DND-41 (cell line): ENCODE results near the gene CPXM1.

Source experiments
- EZH2 ChIP-seq: IDR thresholded peaks from 3 replicates; pipeline ENCODE4 v1.6.1; 2012; ENCODE audit warnings: borderline replicate concordance, low read depth, mild to moderate bottlenecking, moderate library complexity, low read length, inconsistent platforms; ENCODE audit not compliant: severe bottlenecking
- TF ChIP-seq, protein P1 (sequence below): IDR thresholded peaks from 2 replicates; pipeline ENCODE4 v1.5.1; 2012; ENCODE audit warnings: borderline replicate concordance, low read length, moderate library complexity, mild to moderate bottlenecking; ENCODE audit not compliant: poor library complexity, severe bottlenecking; ENCODE audit errors: extremely low read depth

DNA sequence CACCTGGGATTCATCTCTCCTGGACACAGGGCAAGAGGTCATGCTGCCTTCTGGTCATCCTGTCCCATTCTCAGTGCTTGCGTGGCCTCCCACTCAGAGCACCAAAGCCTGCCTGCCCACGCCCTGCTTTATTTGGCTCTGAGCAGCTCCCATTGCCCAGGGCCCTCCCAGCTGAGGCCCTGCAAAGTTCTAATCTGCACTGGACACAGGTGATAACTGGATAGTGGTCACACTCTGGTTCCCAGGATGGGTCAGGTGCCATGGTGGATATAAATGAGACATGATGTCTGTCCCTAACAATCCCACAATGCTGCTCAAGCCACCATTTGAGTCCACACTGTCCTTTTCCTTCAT is 39.5 kb downstream of the CPXM1 start:
- TF ChIP-seq, protein P1, sequence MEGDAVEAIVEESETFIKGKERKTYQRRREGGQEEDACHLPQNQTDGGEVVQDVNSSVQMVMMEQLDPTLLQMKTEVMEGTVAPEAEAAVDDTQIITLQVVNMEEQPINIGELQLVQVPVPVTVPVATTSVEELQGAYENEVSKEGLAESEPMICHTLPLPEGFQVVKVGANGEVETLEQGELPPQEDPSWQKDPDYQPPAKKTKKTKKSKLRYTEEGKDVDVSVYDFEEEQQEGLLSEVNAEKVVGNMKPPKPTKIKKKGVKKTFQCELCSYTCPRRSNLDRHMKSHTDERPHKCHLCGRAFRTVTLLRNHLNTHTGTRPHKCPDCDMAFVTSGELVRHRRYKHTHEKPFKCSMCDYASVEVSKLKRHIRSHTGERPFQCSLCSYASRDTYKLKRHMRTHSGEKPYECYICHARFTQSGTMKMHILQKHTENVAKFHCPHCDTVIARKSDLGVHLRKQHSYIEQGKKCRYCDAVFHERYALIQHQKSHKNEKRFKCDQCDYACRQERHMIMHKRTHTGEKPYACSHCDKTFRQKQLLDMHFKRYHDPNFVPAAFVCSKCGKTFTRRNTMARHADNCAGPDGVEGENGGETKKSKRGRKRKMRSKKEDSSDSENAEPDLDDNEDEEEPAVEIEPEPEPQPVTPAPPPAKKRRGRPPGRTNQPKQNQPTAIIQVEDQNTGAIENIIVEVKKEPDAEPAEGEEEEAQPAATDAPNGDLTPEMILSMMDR, result no peak
- no peak for TF ChIP-seq EZH2
